Bone marrow (tissue), 2 donors: ENCODE data around the gene STIM1.

Experiments used
- DNase-seq, 2 donors: peaks; one replicate each; lab custom pipeline; 2025; lab: John Stamatoyannopoulos, UW

STIM1 gene

GRCh38 chr11:3916962-3917361 is 61.5 kb downstream of the STIM1 start:
- DNase-seq: no peak

- DNase-seq: peak in 1 of 2 donors; percentile 39
These were observed 64.8 kb downstream of the STIM1 start for GRCh38 chr11:3920148-3920852.

DNA sequence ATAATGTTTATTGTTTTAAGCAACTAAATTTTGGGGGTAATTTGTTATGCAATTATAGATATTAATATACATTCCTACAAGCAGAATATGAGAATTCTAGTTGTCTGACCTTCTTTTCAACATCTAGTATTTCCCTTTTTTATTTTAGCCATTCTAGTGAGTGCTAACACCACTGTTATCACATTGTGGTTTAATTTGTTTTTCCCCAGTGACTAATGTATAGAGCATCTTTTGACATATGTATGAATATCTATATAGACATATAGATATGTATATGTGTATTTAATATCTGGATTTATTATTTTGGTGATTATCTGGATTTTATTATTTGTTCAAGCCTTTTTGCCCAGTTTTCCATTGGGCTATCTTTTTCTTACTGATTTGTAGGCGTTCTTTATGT is 66.6 kb downstream of the STIM1 start:
- no peak for DNase-seq

- DNase-seq: no peak
These were observed 70.0 kb downstream of the STIM1 start for GRCh38 chr11:3925513-3925912.

DNA sequence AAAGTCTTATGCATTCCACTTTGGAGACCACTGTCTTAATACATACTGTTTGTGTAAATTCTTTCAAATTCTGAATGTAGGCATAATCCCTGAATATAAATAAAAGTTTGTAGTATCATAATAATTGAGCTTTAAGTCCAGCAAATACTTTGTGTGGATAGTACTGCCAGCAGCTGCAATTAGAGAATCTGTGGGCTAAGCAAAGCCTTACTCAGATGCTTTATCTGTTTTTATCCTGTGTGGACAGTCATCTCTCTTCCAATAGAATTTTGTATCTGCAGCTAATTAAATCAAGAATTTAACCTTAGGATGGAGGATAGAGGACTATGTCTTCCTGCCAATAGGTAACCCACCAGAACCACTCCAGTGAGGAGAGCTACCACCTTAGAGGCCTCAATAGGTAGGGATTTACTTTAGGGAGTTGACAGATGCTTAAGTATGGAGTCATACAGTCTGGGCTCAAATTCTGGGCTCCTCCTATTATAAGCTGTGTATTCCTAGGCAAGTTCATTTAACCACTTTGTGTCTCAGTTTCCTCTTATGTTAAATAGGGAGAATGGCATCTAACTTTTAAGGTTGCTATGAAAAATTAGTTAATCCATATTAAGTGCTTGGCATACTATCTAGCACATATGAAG is 71.1 kb downstream of the STIM1 start:
- no peak for DNase-seq

GRCh38 chr11:3927129-3927796 is 71.8 kb downstream of the STIM1 start:
- no peak for DNase-seq

DNA sequence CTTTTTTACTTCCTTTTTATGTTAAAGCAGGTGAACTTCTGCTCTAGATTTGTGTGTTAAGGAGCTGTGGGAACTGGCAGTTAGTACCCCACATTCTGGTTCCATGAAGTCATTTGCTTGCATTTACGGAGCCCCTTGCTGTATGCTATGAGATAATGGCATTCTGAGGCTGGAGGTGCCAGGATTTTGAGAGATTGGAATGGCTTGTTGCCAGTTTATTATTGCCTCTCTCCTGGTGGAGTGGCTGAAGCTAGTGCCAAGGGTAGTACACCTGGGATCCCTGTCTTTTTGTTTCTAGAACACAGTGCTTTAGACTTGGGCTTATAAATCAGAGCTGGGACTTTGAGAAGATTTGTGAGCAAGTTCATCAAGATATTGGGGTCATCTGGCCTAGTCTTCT is 73.8 kb downstream of the STIM1 start:
- DNase-seq: no peak

GRCh38 chr11:3929649-3930048 is 74.2 kb downstream of the STIM1 start:
- DNase-seq: no peak

GRCh38 chr11:3932698-3933097 is 77.2 kb downstream of the STIM1 start:
- no peak for DNase-seq

DNA sequence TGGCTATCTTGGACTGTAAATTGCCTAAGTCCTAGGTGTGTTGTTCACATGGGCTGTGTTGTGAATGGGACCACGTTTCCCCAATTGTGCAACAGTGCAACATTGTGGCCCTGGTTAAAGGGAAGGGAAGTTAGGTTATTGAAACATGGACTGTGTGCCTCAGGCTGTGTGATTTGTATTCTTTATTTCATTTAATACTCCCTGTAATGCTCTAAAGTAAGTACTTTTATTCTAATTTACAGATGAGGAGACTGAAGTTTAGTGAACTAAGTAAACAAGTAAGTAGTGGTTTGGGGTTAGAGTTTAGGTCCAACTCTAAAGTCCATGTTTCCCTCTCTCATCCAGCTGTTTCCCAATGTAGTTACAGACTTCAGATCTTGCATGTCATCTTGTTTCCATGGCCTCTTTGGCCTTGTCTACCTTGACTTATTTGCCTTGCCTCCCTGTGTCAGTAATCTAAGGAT is 77.7 kb downstream of the STIM1 start:
- DNase-seq: no peak

- no peak for DNase-seq
These were observed 79.2 kb downstream of the STIM1 start for GRCh38 chr11:3934658-3935057.

- no peak for DNase-seq
These were observed 81.1 kb downstream of the STIM1 start for GRCh38 chr11:3936517-3936916.

- DNase-seq: no peak
These were observed 83.7 kb downstream of the STIM1 start for GRCh38 chr11:3939211-3939610.

DNA sequence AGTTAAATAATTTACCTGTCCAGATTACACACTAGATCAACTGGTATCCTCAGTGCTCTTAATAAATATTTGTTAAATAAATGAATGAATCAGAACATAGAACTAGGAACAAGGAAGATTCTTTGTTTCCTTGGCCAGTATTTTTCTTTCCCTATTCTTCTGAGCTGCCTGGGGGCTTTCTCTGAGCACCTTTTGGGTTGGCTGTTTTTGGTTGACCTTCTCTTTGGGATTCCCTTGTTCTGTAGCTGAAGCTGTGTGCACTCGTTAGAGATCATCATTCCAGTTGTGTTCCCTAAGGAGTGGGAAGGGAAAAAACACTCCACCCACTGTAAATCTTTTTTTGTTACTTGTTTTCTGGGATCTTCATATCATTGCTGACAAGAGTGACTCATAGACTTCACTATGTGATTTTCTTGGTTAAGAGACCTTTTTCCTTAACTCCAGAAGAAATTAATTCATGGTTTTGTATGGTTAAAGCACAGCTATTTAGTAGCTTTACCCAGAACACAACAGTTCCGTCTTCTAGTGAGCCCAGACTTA is 84.3 kb downstream of the STIM1 start:
- no peak for DNase-seq

DNA sequence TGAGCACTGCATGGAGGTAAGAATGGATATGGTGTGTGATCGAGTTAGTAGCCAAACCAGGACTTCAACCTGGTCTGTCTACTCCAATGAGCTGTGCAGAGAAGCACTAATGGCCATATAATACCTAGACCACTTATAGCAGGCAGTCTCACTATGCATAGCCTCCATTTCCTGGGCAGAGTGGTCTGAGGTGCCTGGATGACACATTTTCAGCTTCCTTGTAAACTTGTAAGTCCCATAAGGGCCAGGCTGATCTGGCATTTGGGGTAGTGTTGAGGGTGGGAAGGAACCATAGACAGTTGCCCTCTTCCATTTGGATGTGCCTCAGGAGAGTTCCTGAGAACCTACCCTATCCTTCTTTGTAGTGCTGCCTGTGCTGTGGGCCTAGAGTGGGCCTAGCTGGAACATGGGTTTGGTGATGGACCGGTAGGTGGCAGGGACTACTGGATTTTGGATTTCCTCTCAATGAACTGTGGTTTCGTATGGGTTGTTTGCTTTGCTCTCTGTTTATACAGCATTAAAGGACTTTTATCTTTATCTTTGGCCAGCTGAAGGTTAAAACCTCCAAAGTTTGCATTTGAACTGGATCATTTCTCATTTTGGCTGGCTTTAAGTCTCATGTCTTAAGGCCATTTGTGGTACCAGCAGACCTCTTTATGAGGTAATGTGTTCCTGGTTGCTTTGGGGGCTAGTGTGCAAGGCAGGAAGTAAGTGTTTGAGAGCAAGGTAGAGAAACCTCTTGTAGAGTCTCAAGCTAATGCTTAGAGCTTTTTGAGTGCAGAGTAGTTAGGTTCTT is 86.9 kb downstream of the STIM1 start:
- peak in 1 of 2 donors; percentile 26 for DNase-seq

GRCh38 chr11:3942956-3943497 is 87.6 kb downstream of the STIM1 start:
- no peak for DNase-seq

- no peak for DNase-seq
These were observed 88.7 kb downstream of the STIM1 start for GRCh38 chr11:3944198-3944597.

DNA sequence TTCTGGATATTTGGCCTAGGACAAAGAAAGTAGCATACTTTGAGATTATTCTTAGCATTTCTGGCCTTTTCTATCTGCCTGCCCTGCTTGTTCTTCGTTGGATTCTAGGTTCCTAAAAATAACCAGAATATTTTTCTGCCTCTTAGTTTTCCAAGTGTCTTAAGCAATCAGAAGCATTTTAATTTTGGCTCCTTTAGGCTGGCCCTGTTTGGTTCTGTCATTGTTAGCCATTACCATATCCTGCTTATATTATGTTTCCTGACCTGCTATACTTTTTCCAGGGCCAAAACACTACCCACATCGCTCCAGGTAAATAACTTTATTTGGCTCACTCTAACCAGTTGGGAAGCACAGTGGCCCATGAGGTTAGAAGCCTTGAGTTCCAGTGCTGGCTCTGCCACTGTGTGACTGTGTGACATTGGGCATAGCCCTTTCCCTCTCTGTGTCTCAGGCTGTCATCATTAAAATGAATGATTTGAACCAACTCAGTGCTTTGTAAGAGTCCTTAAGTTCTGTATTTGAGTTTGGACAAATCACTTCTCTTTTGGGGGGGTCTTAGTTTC is 91.1 kb downstream of the STIM1 start:
- DNase-seq: no peak

- DNase-seq: peak in 1 of 2 donors; percentile 83
These were observed 91.6 kb downstream of the STIM1 start for GRCh38 chr11:3947061-3947460.

DNA sequence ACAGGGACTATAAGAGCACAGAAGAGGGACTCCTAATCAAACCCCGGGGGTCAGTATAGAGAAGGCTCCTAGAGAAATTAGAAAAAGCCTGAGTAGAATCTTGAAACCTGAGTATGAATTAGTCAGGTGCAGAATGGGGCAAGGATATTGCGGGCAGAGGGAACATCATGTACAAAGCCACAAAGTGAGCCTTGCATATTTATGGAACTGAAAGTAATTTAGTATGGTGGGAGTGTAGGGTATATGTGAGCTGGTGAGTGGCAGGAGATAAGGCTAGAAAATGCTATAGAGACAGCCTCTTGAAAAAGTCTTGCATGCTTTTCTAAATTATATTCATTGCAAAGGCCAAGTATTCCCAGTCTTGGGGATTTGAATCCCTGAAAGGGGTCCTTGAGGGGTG is 93.7 kb downstream of the STIM1 start:
- DNase-seq: peak in 1 of 2 donors; percentile 75

GRCh38 chr11:3950996-3951660 is 95.7 kb downstream of the STIM1 start:
- no peak for DNase-seq
